HG03280 (cell line): ENCODE data around the gene ESRRB.

ENCODE experiments used
- ATAC-seq: cut with Tn5 transposase; IDR thresholded peaks from one replicate; pipeline ENCODE4 v1.9.1; 2021; ENCODE audit warnings: mild to moderate bottlenecking, moderate library complexity; ENCODE audit not compliant: unreplicated experiment

ESRRB gene

GRCh38 chr14:76396714-76397187 is 20.8 kb downstream of the ESRRB start:
- ATAC-seq = no peak

GRCh38 chr14:76405627-76406026 is 29.7 kb downstream of the ESRRB start:
- no peak for ATAC-seq

GRCh38 chr14:76407449-76408150 is 31.7 kb downstream of the ESRRB start:
- no peak for ATAC-seq

GRCh38 chr14:76408877-76409276 is 32.9 kb downstream of the ESRRB start:
- ATAC-seq = no peak

GRCh38 chr14:76412501-76412900 is 36.6 kb downstream of the ESRRB start:
- ATAC-seq = no peak

GRCh38 chr14:76413106-76413961 is 37.4 kb downstream of the ESRRB start:
- no peak for ATAC-seq

- no peak for ATAC-seq
These were observed 38.1 kb downstream of the ESRRB start for GRCh38 chr14:76413962-76414600.

- ATAC-seq = no peak
These were observed 43.5 kb downstream of the ESRRB start for GRCh38 chr14:76419399-76419798.

- no peak for ATAC-seq
These were observed 44.9 kb downstream of the ESRRB start for GRCh38 chr14:76420827-76421226.

- no peak for ATAC-seq
These were observed 45.7 kb downstream of the ESRRB start for GRCh38 chr14:76421662-76422061.

GRCh38 chr14:76422662-76423061 is 46.7 kb downstream of the ESRRB start:
- ATAC-seq = no peak

- ATAC-seq = no peak
These were observed 47.6 kb downstream of the ESRRB start for GRCh38 chr14:76423534-76423933.

- no peak for ATAC-seq
These were observed 48.4 kb downstream of the ESRRB start for GRCh38 chr14:76424359-76424758.

- no peak for ATAC-seq
These were observed 50.3 kb downstream of the ESRRB start for GRCh38 chr14:76426161-76426696.

- no peak for ATAC-seq
These were observed 52.7 kb downstream of the ESRRB start for GRCh38 chr14:76428611-76429010.

- no peak for ATAC-seq
These were observed 54.1 kb downstream of the ESRRB start for GRCh38 chr14:76430017-76430416.

- ATAC-seq = no peak
These were observed 54.6 kb downstream of the ESRRB start for GRCh38 chr14:76430475-76430980.

GRCh38 chr14:76431538-76431937 is 55.6 kb downstream of the ESRRB start:
- ATAC-seq = no peak

GRCh38 chr14:76432827-76433752 is 57.2 kb downstream of the ESRRB start:
- no peak for ATAC-seq

- no peak for ATAC-seq
These were observed 58.3 kb downstream of the ESRRB start for GRCh38 chr14:76434220-76434619.
